GM18499 (cell line): ENCODE measurements around the gene PPP1R27.

Experiments
- ATAC-seq: cut with Tn5 transposase; IDR thresholded peaks from one replicate; pipeline ENCODE4 v1.9.1; 2021; ENCODE audit warnings: moderate number of reproducible peaks; ENCODE audit not compliant: insufficient read depth, unreplicated experiment

Gene PPP1R27

DNA sequence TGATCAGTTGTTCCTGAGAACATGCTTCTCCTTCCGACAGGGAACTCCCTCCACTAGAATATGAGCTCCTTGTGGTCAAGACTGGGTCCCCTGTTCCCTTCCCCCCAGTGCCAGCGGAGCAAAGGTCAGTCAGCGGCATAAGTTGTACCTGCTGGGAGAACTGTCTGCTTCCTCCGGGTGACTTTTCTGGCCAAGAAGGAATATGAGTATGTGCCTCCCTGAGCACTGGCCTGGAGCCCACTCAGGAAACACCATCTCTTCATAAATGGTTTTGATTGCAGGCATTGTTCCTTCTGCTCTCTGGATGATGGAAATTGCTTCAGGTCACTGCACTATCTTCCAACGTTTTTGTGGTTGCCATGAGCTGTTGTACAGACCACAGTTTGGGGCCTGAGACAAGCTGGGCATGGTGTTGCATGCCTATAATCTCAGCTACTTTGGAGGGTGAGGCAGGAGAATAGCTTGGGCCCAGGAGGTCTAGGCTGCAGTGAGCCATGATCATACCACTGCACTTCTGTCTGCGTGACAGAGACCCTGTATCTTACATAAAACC lies 28.3 kb upstream of the PPP1R27 start:
- ATAC-seq = no peak

DNA sequence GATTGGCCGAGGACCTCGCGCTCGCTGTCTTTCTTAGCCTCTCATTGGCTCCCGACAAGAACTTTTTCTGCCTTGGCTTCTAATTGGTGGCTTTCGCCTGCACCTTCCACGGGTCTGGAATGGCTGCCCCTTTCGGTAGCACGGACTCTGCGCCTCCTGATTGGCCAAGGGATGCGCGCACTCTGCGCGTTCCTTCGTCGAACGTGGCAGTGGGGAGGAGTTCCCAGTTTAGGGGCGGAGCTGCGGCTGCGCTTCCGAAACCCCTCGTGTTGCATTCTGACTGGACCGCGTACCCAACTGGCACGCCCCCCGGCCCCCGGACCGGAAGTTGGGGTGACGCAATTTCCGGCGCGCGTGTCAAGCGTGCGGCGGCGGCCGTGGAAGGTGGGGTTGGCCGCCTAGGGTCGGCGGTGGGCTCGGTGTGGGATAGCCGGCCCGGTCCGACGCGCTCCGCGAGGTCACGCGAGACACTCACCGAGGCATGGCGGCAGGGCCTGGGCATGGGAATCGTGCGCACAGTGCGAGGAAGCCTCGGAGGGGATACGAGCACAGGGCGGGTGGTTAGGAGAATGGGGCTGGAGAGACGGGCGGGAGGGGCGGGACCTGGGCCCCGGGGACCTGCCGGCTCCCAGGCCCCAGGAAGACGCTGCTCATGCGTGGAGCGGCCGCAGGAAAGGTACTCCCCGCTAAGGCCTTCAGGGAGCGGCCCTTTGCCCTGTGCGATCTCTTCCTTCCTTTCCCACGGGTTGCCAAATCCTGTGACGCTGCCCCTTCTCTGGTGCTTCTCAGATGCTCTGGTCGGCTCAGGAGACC lies 26.1 kb upstream of the PPP1R27 start:
- peak; percentile 88 for ATAC-seq

DNA sequence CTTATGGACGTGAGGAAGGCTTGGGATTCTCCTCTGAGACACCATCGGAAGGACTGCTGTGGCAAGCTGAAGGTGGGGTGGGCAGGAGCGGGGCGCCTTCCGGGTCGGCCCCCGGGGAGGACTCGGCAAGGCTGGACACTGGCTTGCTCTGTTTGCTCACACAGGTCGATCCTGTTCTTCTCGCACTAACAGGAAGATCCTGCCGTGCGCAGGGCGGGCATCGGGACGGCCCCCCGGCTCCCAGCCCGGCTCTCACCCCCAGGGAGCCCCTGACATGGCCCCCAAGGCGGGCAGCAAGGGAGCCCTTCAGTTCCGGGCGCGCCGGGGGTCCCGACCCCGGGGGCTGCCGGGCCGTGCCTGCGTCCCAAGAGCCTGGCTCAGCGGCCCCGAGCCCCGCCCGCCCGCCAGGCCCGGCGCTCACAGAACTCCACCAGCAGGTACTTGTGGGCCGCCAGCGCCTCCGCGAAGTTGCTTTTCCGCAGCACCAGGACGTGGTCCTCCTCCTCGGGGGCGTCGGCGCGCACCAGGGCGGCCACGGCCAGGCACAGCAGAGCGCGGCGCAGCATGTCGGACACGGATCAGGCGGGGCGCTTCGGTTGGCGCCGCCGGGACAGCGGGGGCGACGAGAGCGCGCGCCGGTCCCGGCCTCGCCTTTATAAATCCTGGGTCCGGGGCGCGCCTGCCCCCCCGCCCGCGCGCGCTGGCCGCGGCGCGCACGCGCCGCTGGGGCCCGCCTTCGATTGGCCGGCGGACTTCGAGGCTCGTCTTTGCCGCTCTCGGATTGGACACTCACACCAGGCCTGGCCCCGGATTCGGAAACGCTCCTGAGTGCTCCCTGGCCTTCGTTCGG lies 25.3 kb upstream of the PPP1R27 start, which contains the start of gene P4HB:
TSS of gene P4HB (minus strand) at position 630 of the 850 bp plus-strand sequence. CDS start at position 566, 64 bp downstream.
- ATAC-seq = no peak

DNA sequence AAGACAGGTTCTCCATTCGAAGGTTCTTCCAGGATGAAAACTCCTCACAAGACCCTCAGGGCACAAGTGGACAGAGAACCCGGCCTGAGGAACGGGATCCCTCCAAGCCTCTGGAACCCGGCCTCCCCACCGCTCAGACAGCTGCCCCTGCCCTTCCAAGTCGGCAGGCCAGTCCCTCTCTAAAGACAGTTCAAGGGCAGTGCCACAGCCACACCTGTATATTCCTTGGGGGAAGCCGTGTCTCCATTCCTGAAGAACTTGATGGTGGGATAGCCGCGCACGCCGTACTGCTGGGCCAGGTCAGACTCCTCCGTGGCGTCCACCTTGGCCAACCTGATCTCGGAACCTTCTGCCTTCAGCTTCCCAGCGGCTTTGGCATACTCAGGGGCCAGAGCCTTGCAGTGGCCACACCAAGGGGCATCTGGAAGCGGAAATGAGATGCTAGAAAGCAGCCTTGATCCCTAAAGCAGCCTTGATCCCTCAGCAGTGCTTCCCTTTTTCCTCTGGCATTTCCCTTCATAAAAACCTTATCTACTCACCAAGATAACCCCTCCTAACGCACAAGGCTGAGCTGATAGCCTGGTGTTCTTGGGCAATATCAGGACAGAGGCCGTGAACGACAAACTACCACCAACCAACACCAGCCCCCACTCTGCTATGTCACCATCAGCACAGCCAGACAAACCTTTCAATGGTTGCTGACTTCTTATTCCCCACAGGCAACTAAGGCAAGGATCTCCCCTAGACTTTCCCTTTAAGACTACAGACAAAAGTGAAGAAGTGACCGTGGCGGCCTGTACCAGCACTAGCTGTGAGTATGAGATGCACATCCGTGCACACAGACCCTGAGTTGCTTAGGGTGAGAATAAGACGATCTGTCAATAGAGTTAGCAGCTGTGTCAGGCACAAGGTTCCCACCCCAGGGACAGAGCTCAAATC lies 24.4 kb upstream of the PPP1R27 start:
- ATAC-seq = no peak

DNA sequence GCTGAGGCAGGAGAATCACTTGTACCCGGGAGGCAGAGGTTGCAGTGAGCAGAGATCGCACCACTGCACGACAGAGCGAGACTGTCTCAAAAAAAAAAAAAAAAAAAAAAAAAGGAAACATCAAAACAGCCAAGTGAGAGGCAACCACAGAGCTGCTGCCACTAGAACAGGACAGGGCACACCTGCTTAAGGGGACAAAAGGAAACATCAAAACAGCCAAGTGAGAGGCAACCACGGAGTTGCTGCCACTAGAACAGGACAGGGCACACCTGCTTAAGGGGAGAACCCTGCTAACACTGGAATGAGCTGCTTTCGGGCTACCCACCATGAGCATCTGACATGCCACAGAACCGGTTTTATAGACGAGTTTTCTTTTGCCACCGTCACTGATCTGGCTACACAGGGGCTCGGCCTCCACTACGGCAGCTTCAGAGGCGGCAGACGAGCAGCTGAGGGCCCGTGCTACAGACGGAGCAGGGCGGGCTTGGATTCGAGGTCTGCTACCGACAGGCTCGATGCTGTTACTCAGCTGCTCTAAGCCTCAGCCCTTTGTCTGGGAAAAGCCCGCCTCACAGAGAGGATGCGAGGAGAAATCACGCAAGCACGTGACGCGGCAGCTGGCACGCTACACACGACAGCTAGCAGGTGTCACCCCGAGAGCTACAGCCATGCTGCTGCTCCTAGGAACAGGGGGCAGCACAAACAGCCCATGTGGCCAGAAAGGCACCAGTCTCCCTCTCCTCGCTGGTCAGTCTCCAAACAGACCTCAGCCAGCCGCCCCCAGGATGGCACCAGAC lies 23.5 kb upstream of the PPP1R27 start:
- ATAC-seq = no peak

DNA sequence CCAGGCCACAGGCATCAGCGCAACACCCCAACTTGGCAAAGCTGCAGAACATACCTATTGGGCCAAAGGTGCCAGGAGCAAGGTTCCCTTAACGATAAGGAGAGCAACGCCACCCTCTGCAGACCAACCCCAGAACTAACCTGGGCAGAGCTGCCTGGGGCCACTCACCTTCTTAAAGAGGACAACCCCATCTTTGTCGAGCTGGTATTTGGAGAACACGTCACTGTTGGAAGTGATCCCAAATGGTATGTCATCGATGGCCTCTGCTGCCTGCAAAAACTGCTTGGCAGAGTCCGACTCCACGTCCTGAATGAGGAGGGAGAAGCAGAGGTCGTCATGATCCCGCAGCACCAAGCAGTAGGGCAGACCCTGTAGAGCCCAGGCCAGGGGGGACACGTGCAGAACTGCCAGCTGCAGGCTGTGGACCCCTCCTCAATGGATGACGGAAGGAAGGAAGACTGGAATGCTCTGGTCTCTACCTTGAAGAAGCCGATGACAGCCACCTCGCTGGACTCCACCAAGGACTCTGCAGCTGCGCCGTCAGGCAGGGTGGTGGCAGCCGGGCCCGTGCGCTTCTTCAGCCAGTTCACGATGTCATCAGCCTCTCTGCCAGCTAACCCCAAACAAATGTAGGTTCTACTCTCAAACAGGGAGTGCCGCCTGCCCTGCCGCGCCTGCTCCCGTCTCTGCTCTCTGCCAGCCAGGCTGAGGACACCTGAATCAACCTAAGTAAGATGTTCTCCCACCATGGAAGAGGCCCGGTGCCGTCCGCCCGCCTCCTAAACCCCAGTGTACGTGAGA lies 20.3 kb upstream of the PPP1R27 start:
- ATAC-seq = no peak

DNA sequence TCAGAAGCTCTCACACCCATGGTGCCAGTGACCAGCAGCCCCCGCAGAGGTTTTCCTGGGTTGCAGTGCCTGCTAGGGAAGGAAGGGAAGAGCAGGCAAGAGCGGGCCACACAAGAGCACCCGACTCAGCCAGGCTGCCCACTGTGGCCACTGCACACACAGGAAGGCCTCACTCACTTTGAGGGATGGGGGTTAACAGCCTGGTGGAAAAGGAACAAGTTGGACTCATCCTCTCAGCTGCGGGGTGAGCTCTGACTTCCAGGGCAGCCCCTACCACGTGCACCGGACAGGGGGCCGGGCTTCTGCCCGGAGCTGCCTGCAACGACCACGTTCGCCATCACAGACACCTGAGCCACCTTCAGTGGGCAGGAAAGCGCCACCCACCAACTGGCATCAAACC lies 17.4 kb upstream of the PPP1R27 start:
- ATAC-seq = no peak

DNA sequence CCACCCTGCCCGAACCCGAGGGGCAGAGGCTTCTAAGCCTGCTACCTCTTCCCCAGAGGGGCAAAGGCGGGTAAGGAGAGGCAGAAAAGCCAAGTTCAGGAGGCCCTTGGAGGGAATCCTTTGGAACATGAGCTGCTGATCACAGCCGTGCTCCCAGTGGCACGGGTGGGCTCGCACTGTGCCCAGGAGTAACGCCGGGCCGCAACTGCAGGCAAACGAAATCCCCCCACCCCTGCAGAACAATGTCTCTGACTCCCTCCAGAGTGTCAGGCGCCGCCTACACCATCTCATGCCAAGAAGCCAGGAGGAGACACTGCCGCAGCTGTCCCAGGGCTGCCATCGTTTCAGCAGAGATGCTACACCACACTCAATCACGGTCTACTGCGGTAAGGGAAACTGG lies 16.6 kb upstream of the PPP1R27 start:
- ATAC-seq = no peak

DNA sequence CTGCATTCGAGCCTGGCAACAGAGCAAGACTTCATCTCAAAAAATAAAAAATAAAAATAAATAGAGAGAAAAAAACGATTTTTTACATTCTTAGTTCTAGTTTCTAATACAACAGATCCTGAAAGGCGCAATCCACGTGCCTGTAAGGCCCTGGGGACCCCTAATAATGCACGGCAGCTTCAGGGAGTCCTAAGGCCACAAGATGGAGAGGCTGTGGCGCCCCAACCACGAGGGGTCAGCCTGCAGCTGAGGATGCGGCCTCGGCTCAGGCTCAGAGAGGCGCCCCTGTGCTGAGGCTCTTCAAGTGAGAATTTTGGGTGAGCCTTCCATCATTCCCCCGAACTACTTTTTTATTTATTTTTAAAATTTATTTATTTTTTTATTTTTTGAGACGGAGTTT lies 14.6 kb upstream of the PPP1R27 start:
- no peak for ATAC-seq

DNA sequence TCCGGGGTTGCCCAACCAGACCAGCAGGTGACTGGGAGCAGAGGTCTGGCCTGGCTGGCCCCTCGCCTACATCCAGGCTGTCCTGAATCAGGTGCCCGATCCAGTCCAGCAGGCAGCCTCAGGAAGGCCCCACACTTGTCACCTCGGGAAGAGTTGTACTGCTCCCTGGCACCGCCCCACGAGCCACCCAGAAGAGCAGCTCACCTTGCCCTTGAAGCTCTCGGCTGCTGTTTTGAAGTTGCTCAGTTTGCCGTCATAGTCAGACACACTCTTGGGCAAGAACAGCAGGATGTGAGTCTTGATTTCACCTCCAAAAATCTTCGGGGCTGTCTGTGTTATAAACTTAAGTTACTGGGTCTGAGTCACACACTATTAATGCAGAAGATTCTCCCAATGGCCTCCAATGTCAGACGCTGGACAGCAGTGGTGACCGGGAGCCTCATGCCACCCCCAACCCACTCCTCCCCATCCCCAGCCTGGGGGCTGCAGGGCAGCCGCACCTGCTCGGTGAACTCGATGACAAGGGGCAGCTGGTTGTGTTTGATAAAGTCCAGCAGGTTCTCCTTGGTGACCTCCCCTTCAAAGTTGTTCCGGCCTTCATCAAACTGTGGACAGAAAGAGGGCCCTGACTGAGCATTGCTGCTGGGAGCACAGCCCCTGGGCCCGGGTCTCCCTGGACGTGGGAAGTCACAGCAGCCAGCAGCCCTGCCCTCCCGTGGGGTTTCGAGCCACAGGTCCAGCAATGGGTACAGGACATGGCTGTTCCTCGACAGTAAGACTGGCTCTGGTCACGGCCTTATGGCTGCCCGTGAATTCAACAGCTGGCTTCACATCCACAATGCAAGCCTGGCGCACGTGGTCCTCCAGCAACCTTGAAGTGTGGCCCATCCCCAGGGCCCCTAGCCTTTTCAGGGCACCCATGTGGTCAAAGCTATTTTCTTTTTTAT lies 12.2 kb upstream of the PPP1R27 start:
- no peak for ATAC-seq

DNA sequence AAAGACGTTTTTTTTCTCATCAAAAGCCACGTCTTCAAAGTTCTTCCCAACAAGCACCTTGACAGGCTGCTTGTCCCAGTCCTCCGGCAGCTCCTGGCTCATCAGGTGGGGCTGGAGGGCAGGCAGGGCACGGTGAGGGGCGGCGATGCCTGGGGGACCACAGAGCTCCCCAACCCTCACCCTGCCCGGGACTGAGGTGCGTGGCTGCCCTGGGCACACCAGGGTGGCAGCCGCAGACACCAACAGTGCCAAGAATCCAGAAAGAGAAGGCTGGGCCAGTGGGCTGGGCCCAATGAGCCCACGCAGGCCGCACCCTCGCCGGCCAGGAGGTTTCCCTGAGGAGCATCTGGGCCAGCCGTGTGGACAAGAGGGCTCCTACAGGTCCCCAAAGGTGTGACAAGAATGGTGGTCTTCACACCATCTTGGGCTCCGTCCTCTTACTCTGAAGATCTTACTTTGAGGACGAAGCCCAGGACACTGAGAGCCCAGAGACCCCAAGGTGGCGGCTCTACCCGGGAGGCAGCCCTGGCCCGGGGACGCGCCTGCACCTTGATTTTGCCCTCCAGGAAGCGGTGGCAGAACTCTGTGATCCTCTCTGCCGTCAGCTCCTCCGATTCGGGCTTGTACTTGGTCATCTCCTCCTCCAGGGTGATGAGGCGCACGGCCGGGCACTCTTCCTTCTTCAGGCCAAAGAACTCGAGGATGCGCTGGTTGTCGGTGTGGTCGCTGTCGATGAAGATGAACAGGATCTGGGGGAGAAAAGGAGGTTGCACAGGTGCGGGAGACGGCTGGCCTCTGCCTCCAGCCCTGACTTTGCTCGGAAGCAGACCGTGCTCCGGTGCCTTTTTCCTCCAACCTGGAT lies 11.3 kb upstream of the PPP1R27 start:
- no peak for ATAC-seq

DNA sequence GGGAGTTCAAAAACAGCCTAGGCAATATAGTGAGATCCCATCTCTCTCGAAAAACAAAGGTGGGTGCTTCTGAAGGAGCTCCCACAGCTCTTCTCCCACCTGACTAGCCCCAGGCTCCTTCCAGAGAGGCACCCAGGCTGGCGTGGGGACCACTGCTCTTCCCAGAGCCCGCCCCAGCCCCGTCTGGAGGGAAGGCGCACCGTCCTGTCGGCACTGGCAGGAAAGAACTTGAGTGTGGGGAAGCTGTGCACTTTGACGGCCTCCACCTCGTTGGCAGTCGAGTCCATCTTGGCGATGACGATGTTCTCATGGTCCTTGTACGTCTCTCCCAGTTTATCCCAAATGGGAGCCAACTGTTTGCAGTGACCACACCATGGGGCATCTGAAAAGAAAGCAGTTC lies 10.5 kb upstream of the PPP1R27 start:
- no peak for ATAC-seq

DNA sequence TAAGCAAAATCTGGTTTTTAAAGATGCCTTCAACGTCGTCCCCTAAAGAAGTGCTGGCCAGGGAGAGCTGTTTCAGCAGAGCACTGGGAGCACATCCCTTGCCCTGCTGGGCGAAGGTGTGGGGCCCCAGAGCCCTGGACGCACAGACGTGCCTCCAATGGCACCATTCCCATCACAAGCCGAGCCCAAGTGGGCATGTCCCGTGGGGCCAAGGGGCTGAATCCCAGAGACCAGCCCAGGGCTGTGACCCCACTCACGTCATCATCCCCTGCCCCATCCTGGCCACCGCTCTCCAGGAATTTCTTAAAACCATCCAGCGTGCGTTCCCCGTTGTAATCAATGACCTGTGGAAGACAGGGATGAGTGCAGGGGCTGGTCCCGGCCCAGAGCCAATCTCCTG lies 10.0 kb upstream of the PPP1R27 start:
- ATAC-seq = no peak

DNA sequence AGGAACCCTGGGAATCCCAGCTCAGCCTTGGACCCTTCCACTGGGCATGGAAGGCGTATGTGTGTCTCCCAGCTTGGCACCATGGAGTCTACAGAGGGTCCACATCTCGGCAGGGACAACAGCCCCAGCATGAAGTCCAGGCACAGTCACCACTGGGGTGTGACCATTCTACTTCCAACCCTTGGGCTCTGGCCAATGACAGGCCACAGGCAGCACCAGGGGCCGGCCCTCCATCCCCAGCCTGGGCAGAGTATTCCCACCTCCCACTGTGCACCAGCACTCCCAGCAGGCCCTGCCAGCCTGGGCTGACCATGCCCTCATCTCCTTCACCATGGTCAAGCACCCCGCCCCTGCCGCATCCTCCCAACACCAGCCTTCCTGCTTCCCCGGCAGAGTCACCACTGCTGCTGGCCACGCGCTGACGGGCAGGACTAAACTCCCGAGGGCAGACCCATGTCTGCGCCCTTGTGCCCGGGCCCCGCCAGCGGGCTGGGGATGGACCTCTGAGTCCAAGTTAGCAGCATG lies 9.5 kb upstream of the PPP1R27 start:
- ATAC-seq = no peak

DNA sequence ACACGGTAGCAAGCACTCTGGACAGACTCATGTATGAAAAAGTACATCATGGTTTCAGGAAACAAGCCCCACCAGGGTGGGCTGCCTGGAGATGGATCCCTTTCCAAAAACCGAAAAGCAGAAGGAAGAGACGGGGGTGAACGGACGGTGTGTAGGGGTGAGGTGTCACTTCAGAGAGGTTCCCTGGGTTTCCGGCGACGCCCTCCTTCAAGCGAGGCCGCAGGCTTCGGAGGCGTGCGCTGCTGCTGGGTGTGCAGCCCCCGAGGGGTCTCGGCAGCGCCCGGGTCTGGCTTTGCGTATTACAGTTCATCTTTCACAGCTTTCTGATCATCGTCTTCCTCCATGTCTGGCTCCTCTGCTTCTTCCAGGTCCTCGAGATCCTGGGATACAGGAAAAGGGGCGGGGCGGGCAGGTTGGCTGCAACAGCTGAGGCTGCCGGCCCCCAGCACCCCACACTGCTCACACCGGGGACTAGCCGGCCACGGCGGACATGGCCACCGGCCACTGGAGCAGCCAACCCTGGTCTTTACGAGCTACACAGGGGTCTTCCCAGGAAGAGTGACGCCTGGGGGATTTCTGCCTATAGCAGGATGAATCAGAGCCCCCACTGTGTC lies 9.0 kb upstream of the PPP1R27 start:
- no peak for ATAC-seq
